ENCODE data around the gene HDHD3.
A peak's percentile ranks its signal among the peaks of the same experiment; 100 is the strongest.

Gene HDHD3

GRCh38 chr9:113350107-113350661 is 26.6 kb downstream of the HDHD3 start:
- no peak for TF ChIP-seq CTCF (IDR thresholded peaks at IDR 0.05; ENCODE audit: control extremely low read depth, extremely low read depth, low read depth, missing control alignments)
- ChIA-PET CTCF (interaction anchor here (1.0 to 4.9 kb wide), 13 partner anchors 9 to 308 kb away, joined by 3 to 22 read pairs (median 4); partner anchors contain the start of genes ALAD, CDC26, PRPF4 and WDR31), POLR2A (interaction anchor here (0.9 to 1.0 kb wide), 2 partner anchors 10 to 75 kb away, joined by 3 read pairs; partner anchors contain the start of genes CDC26 and WDR31)
- DNase-seq (ENCODE audit: extremely low spot score) = peak; percentile 40

GRCh38 chr9:113349445-113350094 is 27.2 kb downstream of the HDHD3 start, which contains the start of gene BSPRY:
TSS of gene BSPRY (plus strand) at chr9:113349541. CDS start at chr9:113349580, 39 bp downstream.
- DNase-seq (ENCODE audit: extremely low spot score) = peak; percentile 62
- TF ChIP-seq CTCF (IDR thresholded peaks at IDR 0.05; ENCODE audit: control extremely low read depth, extremely low read depth, low read depth, missing control alignments) = no peak
- POLR2A ChIA-PET = interaction anchor here (0.9 kb wide), 1 partner anchor 9 kb away, joined by 3 read pairs; the partner anchor contains the start of gene WDR31
- CTCF ChIA-PET = interaction anchor here (1.4 to 4.9 kb wide), 8 partner anchors 9 to 309 kb away, joined by 3 to 22 read pairs (median 6); partner anchors contain the start of genes CDC26, PRPF4 and WDR31

- ChIA-PET CTCF (interaction anchor here (1.0 to 4.9 kb wide), 7 partner anchors 8 to 243 kb away, joined by 3 to 22 read pairs (median 6); partner anchors contain the start of genes CDC26, PRPF4 and WDR31), POLR2A (no interaction called here)
- no peak for DNase-seq (ENCODE audit: extremely low spot score)
- no peak for TF ChIP-seq CTCF (IDR thresholded peaks at IDR 0.05; ENCODE audit: control extremely low read depth, extremely low read depth, low read depth, missing control alignments)
Measured at GRCh38 chr9:113349066-113349444, 27.7 kb downstream of the HDHD3 start.

GRCh38 chr9:113348437-113348836 is 28.3 kb downstream of the HDHD3 start:
- ChIA-PET POLR2A (interaction anchor here (1.3 kb wide), 1 partner anchor 62 kb away, joined by 4 read pairs; the partner anchor contains the start of genes C9orf43 and POLE3), CTCF (interaction anchor here (1.0 to 4.9 kb wide), 9 partner anchors 8 to 243 kb away, joined by 3 to 22 read pairs (median 6); partner anchors contain the start of genes CDC26, PRPF4 and WDR31)
- no peak for TF ChIP-seq CTCF (IDR thresholded peaks at IDR 0.05; ENCODE audit: control extremely low read depth, extremely low read depth, low read depth, missing control alignments)
- DNase-seq (ENCODE audit: extremely low spot score) = no peak

GRCh38 chr9:113345671-113346070 is 31.1 kb downstream of the HDHD3 start:
- no peak for TF ChIP-seq CTCF (IDR thresholded peaks at IDR 0.05; ENCODE audit: control extremely low read depth, extremely low read depth, low read depth, missing control alignments)
- POLR2A ChIA-PET = no interaction called here
- CTCF ChIA-PET = interaction anchor here (1.2 to 1.3 kb wide), 2 partner anchors 61 to 246 kb away, joined by 3 to 4 read pairs; no protein-coding TSS in a partner anchor
- DNase-seq (ENCODE audit: extremely low spot score) = no peak

- ChIA-PET POLR2A (no interaction called here), CTCF (interaction anchor here (0.9 to 1.3 kb wide), 4 partner anchors 9 to 246 kb away, joined by 3 to 4 read pairs (median 3); no protein-coding TSS in a partner anchor)
- no peak for DNase-seq (ENCODE audit: extremely low spot score)
- no peak for TF ChIP-seq CTCF (IDR thresholded peaks at IDR 0.05; ENCODE audit: control extremely low read depth, extremely low read depth, low read depth, missing control alignments)
Measured at GRCh38 chr9:113345190-113345589, 31.6 kb downstream of the HDHD3 start.
